H9 (cell line): ENCODE measurements around the gene DYTN. TPM values are rescaled to one million over a fixed set of nuclear protein-coding genes. Genes with fewer than 3 reads are reported as not detected.

Experiments
- DNase-seq: peaks from one replicate; pipeline ENCODE4 v3.0.0-alpha.2; 2017
- H2AFZ ChIP-seq: one replicate; pipeline ENCODE4 v1.6.1; 2013; ENCODE audit warnings: mild to moderate bottlenecking, low read length, control low read depth, moderate library complexity
- H2AK5ac ChIP-seq: 2 replicates; pipeline ENCODE4 v1.6.1; 2013; ENCODE audit warnings: low read length, control low read depth, mixed read lengths; ENCODE audit not compliant: insufficient read length
- H2BK120ac ChIP-seq: one replicate; pipeline ENCODE4 v1.6.1; 2013; ENCODE audit warnings: low read depth, mild to moderate bottlenecking, low read length, control low read depth, inconsistent platforms; ENCODE audit not compliant: poor library complexity, severe bottlenecking
- H2BK12ac ChIP-seq: 2 replicates; pipeline ENCODE4 v1.6.1; 2013; ENCODE audit warnings: low read length, control low read depth, mixed read lengths, low read depth; ENCODE audit not compliant: insufficient read length
- H2BK15ac ChIP-seq: 2 replicates; pipeline ENCODE4 v1.6.1; 2013; ENCODE audit warnings: low read depth, low read length, control low read depth
- H2BK20ac ChIP-seq: one replicate; pipeline ENCODE4 v1.6.1; 2013; ENCODE audit warnings: low read depth, mild to moderate bottlenecking, low read length, control low read depth, inconsistent platforms; ENCODE audit not compliant: poor library complexity, severe bottlenecking
- H2BK5ac ChIP-seq: 2 replicates; pipeline ENCODE4 v1.6.1; 2013; ENCODE audit warnings: low read length, control low read depth, mixed read lengths; ENCODE audit not compliant: insufficient read length
- H3K14ac ChIP-seq: 2 replicates; pipeline ENCODE4 v1.6.1; 2013; ENCODE audit warnings: low read length, control low read depth; ENCODE audit not compliant: insufficient read depth
- H3K18ac ChIP-seq: 2 replicates; pipeline ENCODE4 v1.6.1; 2013; ENCODE audit warnings: low read depth, mild to moderate bottlenecking, mixed read lengths, low read length, control low read depth; ENCODE audit not compliant: insufficient read length
- H3K23ac ChIP-seq: 2 replicates; pipeline ENCODE4 v1.6.1; 2013; ENCODE audit warnings: low read length, control low read depth, mixed read lengths, low read depth; ENCODE audit not compliant: insufficient read length
- H3K23me2 ChIP-seq: 2 replicates; pipeline ENCODE4 v1.6.1; 2013; ENCODE audit warnings: low read depth, mild to moderate bottlenecking, mixed read lengths, low read length, control low read depth; ENCODE audit not compliant: insufficient read length, poor library complexity, severe bottlenecking
- H3K27ac ChIP-seq: 2 replicates; pipeline ENCODE4 v1.5.1; 2013; ENCODE audit warnings: low read length, control low read depth, mixed read lengths, low read depth; ENCODE audit not compliant: insufficient read length
- H3K27me3 ChIP-seq: 2 replicates; pipeline ENCODE4 v1.6.1; 2013; ENCODE audit warnings: low read length, control low read depth, inconsistent platforms; ENCODE audit not compliant: insufficient read depth
- H3K4ac ChIP-seq: 2 replicates; pipeline ENCODE4 v1.6.1; 2013; ENCODE audit warnings: low read depth, mild to moderate bottlenecking, control low read depth, inconsistent platforms, low read length, moderate library complexity
- H3K4me1 ChIP-seq: 2 replicates; pipeline ENCODE4 v1.6.1; 2013; ENCODE audit warnings: low read length, control low read depth, inconsistent platforms; ENCODE audit not compliant: insufficient read depth
- H3K4me2 ChIP-seq: 2 replicates; pipeline ENCODE4 v1.6.1; 2013; ENCODE audit warnings: low read length, control low read depth, mixed read lengths; ENCODE audit not compliant: insufficient read length, insufficient read depth
- H3K56ac ChIP-seq: 2 replicates; pipeline ENCODE4 v1.6.1; 2013; ENCODE audit warnings: low read depth, mild to moderate bottlenecking, mixed read lengths, low read length, control low read depth; ENCODE audit not compliant: insufficient read length
- H3K79me1 ChIP-seq: 2 replicates; pipeline ENCODE4 v1.6.1; 2013; ENCODE audit warnings: low read depth, mild to moderate bottlenecking, moderate library complexity, low read length, control low read depth, inconsistent platforms; ENCODE audit not compliant: insufficient read depth, poor library complexity, severe bottlenecking
- H3K79me2 ChIP-seq: 2 replicates; pipeline ENCODE4 v1.6.1; 2013; ENCODE audit warnings: low read length, control low read depth, inconsistent platforms; ENCODE audit not compliant: insufficient read depth
- H3K9ac ChIP-seq: 2 replicates; pipeline ENCODE4 v1.6.1; 2013; ENCODE audit warnings: low read length, control low read depth, mixed read lengths; ENCODE audit not compliant: insufficient read length; ENCODE audit errors: extremely low read depth
- H3K9me3 ChIP-seq: one replicate; pipeline ENCODE4 v1.6.1; 2013; ENCODE audit warnings: low read depth, low read length, inconsistent platforms; ENCODE audit not compliant: control insufficient read depth
- H3T11ph ChIP-seq: one replicate; pipeline ENCODE4 v1.6.1; 2013; ENCODE audit warnings: mild to moderate bottlenecking, low read length, control low read depth, inconsistent platforms
- H4K20me1 ChIP-seq: one replicate; pipeline ENCODE4 v1.6.1; 2013; ENCODE audit not compliant: control insufficient read depth, insufficient read length, insufficient read depth
- H4K5ac ChIP-seq: 2 replicates; pipeline ENCODE4 v1.6.1; 2013; ENCODE audit warnings: low read depth, mild to moderate bottlenecking, mixed read lengths, low read length, control low read depth; ENCODE audit not compliant: insufficient read length
- H4K8ac ChIP-seq: replicated peaks from 2 replicates; pipeline ENCODE4 v1.6.1; 2013; ENCODE audit warnings: low read length, control low read depth, mixed read lengths, low read depth; ENCODE audit not compliant: insufficient read length
- H4K91ac ChIP-seq: 2 replicates; pipeline ENCODE4 v1.6.1; 2013; ENCODE audit warnings: low read depth, mild to moderate bottlenecking, moderate library complexity, mixed read lengths, low read length, control low read depth; ENCODE audit not compliant: insufficient read length
- H3K27ac Mint-ChIP-seq, 3 experiments: 2 replicates in 2 of 3; 3 replicates in 1 of 3; pipeline ENCODE4 v1.8.0; 2020 to 2021; ENCODE audit warnings: mixed read lengths in 3 of 3, mild to moderate bottlenecking in 1 of 3, moderate library complexity in 1 of 3
- H3K27me3 Mint-ChIP-seq: 2 replicates; pipeline ENCODE4 v1.8.0; 2021; ENCODE audit warnings: low read depth, mild to moderate bottlenecking, moderate library complexity, mixed read lengths
- H3K36me3 Mint-ChIP-seq, 3 experiments: 2 replicates in 2 of 3; 3 replicates in 1 of 3; pipeline ENCODE4 v1.8.0; 2020 to 2021; ENCODE audit warnings: low read depth in 3 of 3, mixed read lengths in 3 of 3; ENCODE audit not compliant: insufficient read depth in 1 of 3
- H3K4me1 Mint-ChIP-seq, 2 experiments: 2 replicates each; pipeline ENCODE4 v1.8.0; 2020; ENCODE audit warnings: mixed read lengths in 2 of 2
- H3K4me3 Mint-ChIP-seq, 2 experiments: 2 replicates in 1 of 2; 3 replicates in 1 of 2; pipeline ENCODE4 v1.8.0; 2020 to 2021; ENCODE audit warnings: mild to moderate bottlenecking in 2 of 2, mixed read lengths in 2 of 2, moderate library complexity in 1 of 2
- H3K9me3 Mint-ChIP-seq, 2 experiments: 2 replicates in 1 of 2; 3 replicates in 1 of 2; pipeline ENCODE4 v1.8.0; 2020; ENCODE audit warnings: mild to moderate bottlenecking in 2 of 2, mixed read lengths in 2 of 2, moderate library complexity in 1 of 2
- CTCF ChIP-seq: fragments of 200-600 bp; sonication (generic); conservative IDR thresholded peaks from 3 replicates; pipeline ENCODE4 v1.8.0; 2021; ENCODE audit warnings: antibody characterized with exemption, mild to moderate bottlenecking
- WGBS: extraction: QIAGEN DNeasy Blood & Tissue Kit; methylation state at CpG from one replicate; pipeline ENCODE4 v1.1.7; 2013; ENCODE audit warnings: missing lambda C conversion rate, low lambda C conversion rate, mixed read lengths; ENCODE audit not compliant: insufficient read length; ENCODE audit errors: extremely low coverage; 5-methylcytosine and 5-hydroxymethylcytosine counted together
- total RNA-seq: library from RNA; stranded (reverse); gene quantifications from 2 replicates; pipeline ENCODE4 v1.2.1, GENCODE V29; 2021

Gene DYTN
- total RNA-seq, 1 experiment from 2014 or later = not detected

GRCh38 chr2:206723288-206723687, 5.1 kb upstream of the DYTN start:
- Mint-ChIP-seq H3K27ac (no peak overlapping the region), H3K36me3 (peaks cover 0 to 5% (median 4%) of the 10 kb centered on the region in 3 experiments; a peak in 5 of 7 replicates), H3K4me1 (peaks cover under 1 to 5% of the 10 kb centered on the region in 2 experiments; a peak in 3 of 4 replicates), H3K27me3 (peaks cover 6% of the 10 kb centered on the region; the same call in 1 of the 2 replicates), H3K9me3 (peaks cover 4 to 7% of the 10 kb centered on the region in 2 experiments; a peak in 3 of 5 replicates), H3K4me3 (no peak overlapping the region)
- Histone ChIP-seq H3K79me2 (no peaks in the 10 kb centered on the region), H3K18ac (no peak overlapping the region), H3K27ac (no peak overlapping the region), H3K4me2 (no peak overlapping the region), H4K91ac (no peak overlapping the region), H3K9ac (no peak overlapping the region), H2BK15ac (no peak overlapping the region), H3K56ac (no peak overlapping the region), H4K20me1 (no peaks in the 10 kb centered on the region), H2AFZ (no peak overlapping the region), H3K9me3 (no peaks in the 10 kb centered on the region), H3K23me2 (no peaks in the 10 kb centered on the region), H2BK5ac (no peak overlapping the region), H4K5ac (no peak overlapping the region), H2AK5ac (no peak overlapping the region), H3K14ac (no peak overlapping the region), H3K27me3 (no peaks in the 10 kb centered on the region), H2BK12ac (no peak overlapping the region), H3K4me1 (no peaks in the 10 kb centered on the region), H3T11ph (no peak overlapping the region), H3K23ac (no peak overlapping the region), H3K4ac (no peak overlapping the region), H2BK20ac (no peak overlapping the region), H2BK120ac (no peak overlapping the region), H4K8ac (no peak overlapping the region), H3K79me1 (no peaks in the 10 kb centered on the region)
- no CpG with 5 or more reads among the region's 1 CpG for WGBS
- no peak for TF ChIP-seq CTCF
- no peak for DNase-seq
